Measurements from ENCODE around the gene NONO.

NONO gene, protein sequence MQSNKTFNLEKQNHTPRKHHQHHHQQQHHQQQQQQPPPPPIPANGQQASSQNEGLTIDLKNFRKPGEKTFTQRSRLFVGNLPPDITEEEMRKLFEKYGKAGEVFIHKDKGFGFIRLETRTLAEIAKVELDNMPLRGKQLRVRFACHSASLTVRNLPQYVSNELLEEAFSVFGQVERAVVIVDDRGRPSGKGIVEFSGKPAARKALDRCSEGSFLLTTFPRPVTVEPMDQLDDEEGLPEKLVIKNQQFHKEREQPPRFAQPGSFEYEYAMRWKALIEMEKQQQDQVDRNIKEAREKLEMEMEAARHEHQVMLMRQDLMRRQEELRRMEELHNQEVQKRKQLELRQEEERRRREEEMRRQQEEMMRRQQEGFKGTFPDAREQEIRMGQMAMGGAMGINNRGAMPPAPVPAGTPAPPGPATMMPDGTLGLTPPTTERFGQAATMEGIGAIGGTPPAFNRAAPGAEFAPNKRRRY

DNA sequence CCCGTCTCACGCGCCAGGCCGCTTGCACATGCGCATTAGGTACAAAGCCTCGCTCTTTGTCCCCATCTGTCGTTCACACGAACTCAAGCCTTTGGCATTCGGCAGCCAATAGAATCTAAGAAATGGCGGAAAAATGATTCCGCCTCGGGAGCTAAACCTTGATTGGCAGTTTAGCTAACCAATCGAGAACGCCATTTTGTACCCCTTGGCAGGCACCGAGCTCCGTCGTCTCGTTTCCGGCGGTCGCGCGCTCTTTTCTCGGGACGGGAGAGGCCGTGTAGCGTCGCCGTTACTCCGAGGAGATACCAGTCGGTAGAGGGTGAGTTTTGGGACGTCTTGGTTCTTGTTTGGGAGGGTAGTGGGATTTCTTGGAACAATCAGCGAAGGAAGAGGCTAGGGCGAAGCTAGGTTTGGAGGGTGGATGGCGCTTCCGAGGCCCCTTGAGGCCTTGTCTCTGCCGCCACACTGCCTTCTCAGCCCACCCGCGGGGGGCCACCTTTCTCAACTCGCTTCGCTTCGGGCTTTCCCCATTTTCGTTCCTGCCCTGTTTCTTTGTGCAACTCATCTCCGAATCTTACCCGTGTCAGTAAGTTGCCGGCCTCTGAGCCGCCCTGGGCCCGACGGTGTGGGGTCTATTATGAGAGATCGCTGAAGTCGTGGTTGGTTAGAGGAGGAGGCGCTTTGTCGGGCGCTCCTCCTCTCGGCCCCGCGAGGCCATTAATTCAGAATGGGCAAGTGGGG lies at the start of gene NONO:
NONO (plus strand) TSS at position 233 of the 741 bp plus-strand sequence. CDS start 7,003 bp downstream, outside the sequence.
- Mint-ChIP-seq H3K27me3 (no peaks in the 10 kb centered on the region), H3K27ac (peak within 1 kb of the TSS; percentile 100), H3K4me3 (peak within 1 kb of the TSS; percentile 89 to 98), H3K9me3 (no peaks in the 10 kb centered on the region), H3K4me1 (peaks cover under 1 to 2% of the 10 kb centered on the region in 2 donors), H3K36me3 (peaks cover 3 to 7% of the 10 kb centered on the region in 2 donors)
- peak; percentile 86 for DNase-seq
- peak; percentile 84 to 90 for ATAC-seq (replicated peaks)

DNA sequence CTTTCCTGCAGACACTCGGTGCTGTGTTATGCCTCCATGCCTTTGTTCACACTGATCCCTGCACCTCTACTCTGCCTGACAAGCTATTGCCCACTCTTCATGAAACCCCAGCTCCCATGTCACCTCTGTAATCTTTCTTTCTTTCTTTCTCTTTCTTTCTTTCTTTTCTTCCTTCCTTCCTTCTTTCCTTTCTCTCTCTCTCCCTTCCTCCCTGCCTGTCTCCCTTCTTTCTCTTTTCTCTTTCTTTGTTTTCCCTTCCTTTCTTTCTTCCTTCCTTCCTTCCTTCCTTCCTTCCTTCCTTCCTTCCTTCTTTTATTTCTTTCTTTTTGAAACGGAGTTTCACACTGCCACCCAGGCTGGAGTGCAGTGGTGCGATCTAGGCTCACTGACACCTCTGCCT lies 48.0 kb upstream of the NONO start:
- no peak overlapping the region for H3K4me3 Mint-ChIP-seq
- DNase-seq, result no peak
- no peaks in the 10 kb centered on the region for H3K27me3 Mint-ChIP-seq
- peaks cover 10 to 11% of the 10 kb centered on the region in 2 donors for H3K36me3 Mint-ChIP-seq
- no peak overlapping the region for H3K27ac Mint-ChIP-seq
- H3K4me1 Mint-ChIP-seq, result no peaks in the 10 kb centered on the region
- H3K9me3 Mint-ChIP-seq, result peaks cover 0 to 4% of the 10 kb centered on the region in 2 donors
- ATAC-seq (replicated peaks), result no peak

DNA sequence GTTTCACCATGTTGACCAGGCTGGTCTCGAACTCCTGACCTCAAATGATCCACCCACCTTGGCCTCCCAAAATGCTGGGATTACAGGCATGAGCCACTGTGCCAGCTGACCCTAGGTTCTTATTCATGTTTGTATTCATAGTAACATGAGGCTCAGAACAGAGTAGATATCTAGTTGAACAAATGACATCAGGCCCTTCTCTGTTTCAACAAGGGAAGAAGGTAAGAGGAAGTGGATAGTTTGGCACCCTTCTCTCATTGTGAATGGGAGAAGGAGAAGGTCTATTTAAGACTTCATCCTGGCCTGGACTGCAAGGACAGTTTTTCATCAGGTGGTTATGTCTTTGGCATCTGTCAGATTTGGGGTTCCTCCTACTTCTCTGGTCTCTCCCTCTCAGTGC lies 46.6 kb upstream of the NONO start:
- DNase-seq (no peak), ATAC-seq (replicated peaks) (no peak)
- Mint-ChIP-seq H3K27ac (no peak overlapping the region), H3K27me3 (no peaks in the 10 kb centered on the region), H3K9me3 (peaks cover 0 to 4% of the 10 kb centered on the region in 2 donors), H3K4me3 (no peak overlapping the region), H3K4me1 (no peaks in the 10 kb centered on the region), H3K36me3 (peaks cover 19 to 23% of the 10 kb centered on the region in 2 donors)

DNA sequence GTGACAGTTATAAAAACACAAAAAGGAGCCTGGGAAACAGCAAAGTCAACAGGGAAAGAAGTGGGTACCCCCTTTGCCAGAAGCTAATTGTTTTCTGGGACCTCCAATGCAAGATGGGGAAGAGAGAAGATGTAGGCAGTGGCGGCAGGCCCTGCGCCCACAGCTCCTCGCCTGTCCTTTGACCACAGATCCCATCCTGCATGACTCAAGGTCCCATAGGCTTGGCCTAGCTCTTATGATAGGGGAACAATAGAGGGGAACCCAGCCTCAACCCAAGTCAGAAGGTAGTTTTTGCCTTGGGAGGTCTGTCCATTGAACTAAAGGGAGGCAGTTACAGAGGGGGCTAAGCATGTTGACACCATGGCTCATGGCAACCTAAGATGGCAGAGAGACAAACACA lies 43.7 kb upstream of the NONO start:
- ATAC-seq (replicated peaks) (no peak), DNase-seq (no peak)
- Mint-ChIP-seq H3K36me3 (peaks cover 28 to 32% of the 10 kb centered on the region in 2 donors), H3K9me3 (peaks cover 0 to 4% of the 10 kb centered on the region in 2 donors), H3K27ac (no peak overlapping the region), H3K27me3 (no peaks in the 10 kb centered on the region), H3K4me3 (no peak overlapping the region), H3K4me1 (no peaks in the 10 kb centered on the region)

DNA sequence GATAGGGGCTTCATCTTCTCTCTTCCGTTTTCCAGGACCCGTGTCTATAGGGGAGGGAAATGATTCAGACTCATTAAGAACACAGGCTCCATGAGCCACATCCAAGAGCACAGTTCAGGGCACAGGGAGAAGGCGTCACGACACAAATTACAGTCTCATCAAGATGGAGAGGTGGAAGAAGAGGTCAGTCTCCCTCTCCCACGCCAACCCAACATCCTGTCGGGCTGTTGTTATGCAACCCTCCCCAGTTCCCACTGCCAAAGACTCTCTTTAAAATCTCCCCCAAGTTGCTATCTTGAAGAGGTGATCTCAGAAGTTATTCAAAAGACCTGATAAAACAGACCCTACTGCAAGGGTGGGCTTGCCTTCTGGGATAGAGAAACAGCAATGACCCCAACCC lies 42.1 kb upstream of the NONO start:
- H3K4me1 Mint-ChIP-seq, result no peaks in the 10 kb centered on the region
- ATAC-seq (replicated peaks) (no peak), DNase-seq (no peak)
- H3K27ac Mint-ChIP-seq, result no peak overlapping the region
- H3K27me3 Mint-ChIP-seq, result no peaks in the 10 kb centered on the region
- H3K36me3 Mint-ChIP-seq, result peaks cover 35 to 40% of the 10 kb centered on the region in 2 donors
- no peak overlapping the region for H3K4me3 Mint-ChIP-seq
- H3K9me3 Mint-ChIP-seq, result peaks cover 0 to 7% of the 10 kb centered on the region in 2 donors

DNA sequence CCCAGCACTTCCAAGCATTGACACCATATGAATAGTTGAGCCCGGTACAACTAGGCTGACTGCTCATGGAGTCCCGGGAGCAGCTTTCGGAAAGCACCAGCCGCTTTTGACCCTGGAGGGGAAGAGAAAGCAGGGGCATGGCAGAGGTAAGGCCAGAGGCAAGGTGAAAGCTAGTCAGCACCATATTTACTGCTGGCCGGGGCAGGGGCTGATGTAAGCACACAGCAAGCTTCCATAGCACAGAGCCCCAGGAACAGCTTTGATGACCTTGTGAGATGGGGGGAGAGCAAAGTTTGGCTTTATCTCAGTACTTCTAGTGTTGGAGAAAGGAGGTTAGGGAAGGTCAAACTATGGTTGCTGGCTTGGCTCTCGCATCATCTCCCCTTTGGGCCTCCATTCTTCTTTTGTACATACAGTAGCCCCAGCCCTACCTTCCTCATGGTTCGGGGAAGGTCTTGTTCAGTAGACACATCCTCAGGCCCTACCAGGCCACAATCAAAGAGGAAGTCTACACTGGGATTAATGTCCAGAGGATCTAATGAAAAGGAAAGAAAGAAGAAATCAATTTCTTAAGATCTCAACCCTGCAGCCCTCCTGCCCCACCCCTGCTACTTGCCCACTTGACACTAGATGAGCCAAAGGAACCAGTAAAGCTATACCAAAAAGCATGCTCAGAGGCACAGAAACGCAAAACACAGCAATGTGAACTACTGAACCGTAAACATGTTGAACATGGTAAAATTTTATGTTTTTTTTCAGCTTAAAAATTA lies 38.9 kb upstream of the NONO start:
- peaks cover 43 to 55% of the 10 kb centered on the region in 2 donors for H3K36me3 Mint-ChIP-seq
- no peak overlapping the region for H3K27ac Mint-ChIP-seq
- no peak for DNase-seq

DNA sequence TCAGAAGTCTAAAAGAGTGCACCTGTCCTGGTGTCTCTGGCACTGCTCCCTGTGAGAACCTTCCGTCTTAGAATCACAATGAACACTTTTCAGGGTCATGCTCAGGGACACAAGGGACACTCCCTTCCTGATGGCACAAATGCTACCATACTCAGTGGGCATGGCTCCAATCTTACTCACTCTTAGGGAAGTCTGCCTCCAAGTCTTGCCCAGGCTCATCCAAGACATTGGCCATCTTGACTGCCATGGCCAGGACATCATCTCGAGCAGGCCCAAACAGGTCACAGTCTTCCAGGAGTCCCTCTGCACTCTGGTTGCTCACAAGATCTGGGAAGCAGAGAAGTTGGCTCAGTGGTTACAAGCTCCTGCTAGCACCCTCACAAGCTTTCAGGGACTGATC lies 38.3 kb upstream of the NONO start:
- Mint-ChIP-seq H3K27ac (no peak overlapping the region), H3K4me1 (no peaks in the 10 kb centered on the region), H3K36me3 (peaks cover 40 to 54% of the 10 kb centered on the region in 2 donors), H3K9me3 (peaks cover 0 to 3% of the 10 kb centered on the region in 2 donors), H3K4me3 (no peak overlapping the region), H3K27me3 (no peaks in the 10 kb centered on the region)
- DNase-seq (no peak), ATAC-seq (replicated peaks) (no peak)

More for the DNA sequence above, 38.9 kb upstream of the NONO start:
- Mint-ChIP-seq H3K4me1 (no peaks in the 10 kb centered on the region), H3K9me3 (peaks cover 0 to 3% of the 10 kb centered on the region in 2 donors), H3K4me3 (no peak overlapping the region), H3K27me3 (no peaks in the 10 kb centered on the region)
- ATAC-seq (replicated peaks), result no peak

DNA sequence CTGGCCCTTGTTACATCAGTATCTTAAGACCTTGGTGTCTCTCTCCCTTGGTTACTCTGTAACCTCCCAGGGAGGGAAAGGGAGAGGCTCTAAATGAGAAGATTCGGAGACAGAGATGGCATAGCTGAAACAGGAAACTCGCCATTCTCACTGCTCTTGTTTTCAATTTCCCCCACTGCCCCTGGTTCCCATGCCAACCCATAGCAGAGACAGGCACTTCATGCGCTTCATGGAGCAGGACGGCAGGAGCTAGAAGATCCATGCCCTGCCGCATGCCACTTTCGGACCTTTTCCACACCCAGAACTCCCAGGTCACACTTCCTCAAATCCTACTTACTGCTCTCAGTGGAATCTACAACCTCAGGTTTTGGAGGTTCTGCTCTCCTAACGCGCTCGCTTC lies 32.6 kb upstream of the NONO start:
- H3K36me3 Mint-ChIP-seq, result peaks cover 19 to 30% of the 10 kb centered on the region in 2 donors
- H3K9me3 Mint-ChIP-seq, result no peaks in the 10 kb centered on the region
- ATAC-seq (replicated peaks) (no peak), DNase-seq (no peak)
- no peak overlapping the region for H3K4me3 Mint-ChIP-seq
- H3K27ac Mint-ChIP-seq, result no peak overlapping the region
- peaks cover 17 to 30% of the 10 kb centered on the region in 2 donors for H3K4me1 Mint-ChIP-seq
- H3K27me3 Mint-ChIP-seq, result no peaks in the 10 kb centered on the region

DNA sequence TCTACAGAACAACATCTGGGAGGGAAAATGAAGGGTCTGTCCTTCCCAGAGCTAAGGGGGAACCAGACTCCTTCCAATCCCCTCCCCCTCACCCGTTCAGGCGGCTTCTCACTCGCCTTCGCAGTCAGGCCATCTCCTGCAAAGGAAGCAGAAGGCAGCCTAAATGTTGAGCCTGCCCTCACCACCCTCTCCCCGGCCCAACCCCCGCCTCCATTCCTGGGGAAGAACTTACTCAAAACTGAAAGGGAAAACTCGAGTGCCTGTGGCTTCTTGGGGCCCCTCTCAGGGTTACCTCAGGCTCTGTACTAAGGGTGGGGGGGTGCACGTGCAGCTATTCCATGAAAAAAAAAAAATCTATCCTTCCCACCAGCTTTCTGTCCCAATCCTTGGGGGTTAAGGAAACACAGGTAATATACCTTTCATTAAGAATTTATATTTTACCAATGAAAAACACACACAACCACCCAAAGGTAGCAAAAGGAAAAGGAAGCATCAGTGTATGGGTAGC lies 31.9 kb upstream of the NONO start:
- H3K36me3 Mint-ChIP-seq, result peaks cover 18 to 28% of the 10 kb centered on the region in 2 donors
- ATAC-seq (replicated peaks) (no peak), DNase-seq (no peak)
- H3K27me3 Mint-ChIP-seq, result no peaks in the 10 kb centered on the region
- no peak overlapping the region for H3K27ac Mint-ChIP-seq
- H3K9me3 Mint-ChIP-seq, result no peaks in the 10 kb centered on the region
- peak overlapping the region; percentile 43 to 51 for H3K4me3 Mint-ChIP-seq
- H3K4me1 Mint-ChIP-seq, result peaks cover 17 to 32% of the 10 kb centered on the region in 2 donors

DNA sequence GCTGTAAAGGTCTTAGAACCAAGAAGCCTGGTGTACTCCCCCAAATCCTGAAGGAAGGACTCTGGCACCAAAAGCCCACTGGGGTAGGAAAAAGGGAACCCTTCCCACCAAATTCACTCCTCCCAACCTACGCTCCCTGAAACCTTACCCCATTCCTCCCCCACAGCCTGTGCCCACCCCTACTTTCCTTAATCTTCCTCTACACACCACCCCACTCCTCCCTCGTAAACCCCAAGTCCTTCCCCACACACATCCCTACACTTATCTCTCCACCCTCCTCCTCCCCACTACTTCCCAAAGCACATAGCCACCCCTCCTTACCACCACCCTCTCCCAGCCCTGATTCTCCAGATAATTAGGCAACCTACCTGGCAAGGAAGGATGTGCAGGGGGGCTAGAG lies 31.2 kb upstream of the NONO start:
- ATAC-seq (replicated peaks) (no peak), DNase-seq (no peak)
- Mint-ChIP-seq H3K4me1 (peaks cover 17 to 32% of the 10 kb centered on the region in 2 donors), H3K36me3 (peaks cover 15 to 22% of the 10 kb centered on the region in 2 donors), H3K27ac (no peak overlapping the region), H3K9me3 (no peaks in the 10 kb centered on the region), H3K27me3 (no peaks in the 10 kb centered on the region), H3K4me3 (peak overlapping the region; percentile 89)

DNA sequence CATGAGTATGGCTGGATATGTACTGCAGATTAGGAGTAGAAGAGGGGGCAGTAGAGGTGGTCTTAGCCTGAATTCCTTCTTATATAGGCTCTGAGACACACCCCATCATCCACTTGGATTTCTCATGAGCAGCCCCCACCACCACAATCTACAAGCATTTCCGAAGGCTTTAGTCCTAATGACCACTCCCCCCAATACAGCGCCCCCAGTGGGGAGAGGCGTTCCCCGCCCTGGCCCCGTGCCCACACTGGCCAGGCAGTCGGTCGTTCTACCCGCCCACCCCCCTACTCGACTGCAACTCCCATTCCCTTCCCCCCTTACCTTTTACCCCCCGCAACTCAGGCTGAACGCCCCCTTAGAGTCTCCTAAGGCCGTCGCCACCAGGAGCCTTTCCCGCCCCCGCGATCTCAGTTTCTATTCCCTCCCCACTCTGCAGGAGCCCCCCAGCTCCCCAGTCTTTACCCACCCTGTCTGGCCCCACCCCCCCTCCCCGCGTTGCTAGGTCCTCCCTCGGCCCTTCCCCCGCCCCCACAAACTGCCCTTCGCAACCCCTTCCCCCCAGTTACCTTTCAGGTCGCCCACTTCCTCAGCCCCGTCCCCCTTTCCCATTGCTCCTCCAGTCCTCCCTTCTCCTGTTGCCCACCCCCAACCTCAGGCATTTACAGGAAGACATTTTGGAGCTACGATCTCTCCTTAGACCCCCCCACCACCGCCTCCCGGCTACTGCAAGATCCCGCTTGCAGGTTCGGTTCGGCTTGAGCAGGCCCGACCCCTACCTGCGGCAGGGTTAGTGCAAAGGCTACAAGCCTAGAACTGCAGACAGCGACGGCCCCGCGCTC lies 30.0 kb upstream of the NONO start:
- Mint-ChIP-seq H3K27me3 (no peaks in the 10 kb centered on the region), H3K4me1 (peaks cover 17 to 32% of the 10 kb centered on the region in 2 donors), H3K4me3 (peak overlapping the region; percentile 89), H3K27ac (peak overlapping the region; percentile 97), H3K36me3 (peaks cover 12 to 17% of the 10 kb centered on the region in 2 donors), H3K9me3 (no peaks in the 10 kb centered on the region)
- DNase-seq, result peak; percentile 29
- no peak for ATAC-seq (replicated peaks)

DNA sequence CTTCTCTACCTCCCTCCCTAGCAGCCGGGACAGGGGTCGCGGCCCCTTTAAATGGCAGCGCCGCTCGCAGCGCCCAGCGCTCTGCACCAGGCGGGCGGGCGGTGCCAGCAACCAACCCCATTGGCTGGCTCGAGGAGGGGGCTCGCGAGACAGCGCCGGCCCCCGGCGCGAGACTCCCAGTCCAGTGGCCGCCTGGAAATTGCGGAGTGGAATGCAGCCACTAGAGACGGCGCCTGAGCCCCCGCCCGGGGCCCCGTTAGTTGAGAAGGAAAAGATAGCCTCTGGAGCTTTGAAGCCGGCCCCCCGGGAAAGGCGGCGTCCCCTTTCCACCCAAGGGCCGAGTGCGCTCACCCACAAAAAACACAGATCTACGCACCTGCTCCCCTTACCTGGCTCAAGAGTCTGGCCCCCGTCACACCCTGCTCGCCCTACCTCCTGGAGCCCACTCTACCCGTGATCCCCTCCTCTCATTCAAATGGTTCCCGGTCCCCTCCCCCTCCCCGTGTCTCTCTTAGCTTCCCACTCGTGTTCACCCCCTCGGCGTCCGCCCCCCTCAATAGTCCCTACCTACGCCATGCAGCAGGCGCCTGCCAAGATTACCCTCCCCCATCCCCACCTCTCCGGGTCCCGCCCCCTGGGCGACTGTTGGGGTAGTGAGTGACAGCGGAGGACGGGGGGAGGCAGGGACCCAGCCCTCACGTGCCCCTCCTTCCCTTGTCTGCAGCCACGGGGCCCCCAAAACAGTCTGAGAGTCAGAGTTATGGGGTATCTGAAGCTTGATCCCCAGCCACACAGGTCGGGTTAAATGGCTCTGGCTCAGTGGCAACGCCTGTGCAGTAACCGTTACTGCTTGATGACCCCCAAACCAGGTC lies 29.1 kb upstream of the NONO start, which contains the start of gene ZMYM3:
ZMYM3 (minus strand) TSS at position 49 of the 872 bp plus-strand sequence. CDS start 885 bp downstream, outside the sequence.
- DNase-seq (peak; percentile 77), ATAC-seq (replicated peaks) (peak; percentile 89 to 91)
- Mint-ChIP-seq H3K36me3 (peaks cover 9 to 11% of the 10 kb centered on the region in 2 donors), H3K4me3 (peak within 1 kb of the TSS; percentile 89), H3K9me3 (no peaks in the 10 kb centered on the region), H3K27me3 (no peaks in the 10 kb centered on the region), H3K27ac (peak within 1 kb of the TSS; percentile 97), H3K4me1 (peaks cover 17 to 32% of the 10 kb centered on the region in 2 donors)

Data from stimulated activated naive B cell treated with anti-CD40 and anti-IgM and Interleukin-4, amounts not matched to agents 10 μg/mL and 1 μg/mL and 100 μg/mL, for 72 hours (primary cell).